Mucosa of descending colon (tissue), 3 donors: Measurements from ENCODE around the gene NUP160. TPM values are rescaled to one million over a fixed set of nuclear protein-coding genes. Genes with fewer than 3 reads are reported as not detected.
"Not testable (repeated sequence)": the region's sequence is repeated elsewhere in the genome, so short reads cannot be mapped to it uniquely, and the experiment has no call there.

Source experiments
- ATAC-seq: fragments of 200-7000 bp; cut with Tn5 transposase; one replicate; pipeline ENCODE4 v1.9.1; 2020; ENCODE audit warnings: mild to moderate bottlenecking, moderate library complexity
- DNase-seq, 3 donors: peaks; one replicate each; pipeline ENCODE4 v3.0.0-alpha.2; 2020
- H3K36me3 ChIP-seq: fragments of 200-600 bp; one replicate; pipeline ENCODE4 v1.8.0; 2021; ENCODE audit warnings: low read depth, mild to moderate bottlenecking
- H3K4me1 ChIP-seq: fragments of 200-600 bp; one replicate; pipeline ENCODE4 v1.8.0; 2021; ENCODE audit warnings: low read depth, mild to moderate bottlenecking
- H3K4me3 ChIP-seq: fragments of 200-600 bp; one replicate; pipeline ENCODE4 v1.8.0; 2021; ENCODE audit warnings: mild to moderate bottlenecking
- H3K9me3 ChIP-seq: fragments of 200-600 bp; one replicate; pipeline ENCODE4 v1.8.0; 2021; ENCODE audit warnings: mild to moderate bottlenecking
- CTCF ChIP-seq: fragments of 200-600 bp; IDR thresholded peaks from one replicate; pipeline ENCODE4 v1.8.0; 2022; ENCODE audit warnings: antibody characterized with exemption, mild to moderate bottlenecking
- intact Hi-C, 2 donors: fragments of 100-400 bp; cut with DNase I in 1 of 2; cut with micrococcal nuclease in 1 of 2; formaldehyde crosslinking; loops; one replicate each; pipeline versions ENCODE4 v1.11.0 to v1.11.1; 2022; cut with DNase I, micrococcal nuclease
- total RNA-seq, 3 donors: library from RNA; stranded (reverse); fragmentation: NEBNext Ultra II Directional in 2 of 3; extraction: Animal tissue kit (Norgen Biotek cat#: 25700) in 2 of 3; gene quantifications; one replicate each; pipeline versions ENCODE4 v1.2.1 to v1.2.4, GENCODE V29; 2021 to 2023
- donor health status: DM: no; HTN: no; CAD: no; lungs with moderate emphysema.
- donor health status: DM: no; HTN: no; CAD: no.
- donor health status: DM: no; HTN: yes; CAD: no.

NUP160 gene
- total RNA-seq, 3 donors from 2014 or later, result 24.3 to 28.4 (median 28.2) TPM

GRCh38 chr11:47766509-47767227, 81.5 kb downstream of the NUP160 start:
- peak; percentile 64 for ATAC-seq
- intact Hi-C loops, result loop anchor here in 1 of 2 donors (5.0 kb wide), 1 partner anchor 124 kb away; the partner anchor contains the start of gene MTCH2
- no peaks in the 10 kb centered on the region for H3K36me3 ChIP-seq
- no peak for TF ChIP-seq CTCF
- DNase-seq, result peak; percentile 80 to 88 (median 82)
- peak overlapping the region; percentile 83 for H3K4me3 ChIP-seq
- peaks cover 7% of the 10 kb centered on the region for H3K4me1 ChIP-seq
- H3K9me3 ChIP-seq, result no peaks in the 10 kb centered on the region

GRCh38 chr11:47765086-47765485, 83.1 kb downstream of the NUP160 start:
- ATAC-seq (no peak), DNase-seq (no peak)
- Histone ChIP-seq H3K4me3 (no peak overlapping the region), H3K4me1 (peaks cover 7% of the 10 kb centered on the region), H3K36me3 (peaks cover 10% of the 10 kb centered on the region), H3K9me3 (no peaks in the 10 kb centered on the region)
- intact Hi-C loops, result loop anchor here in 1 of 2 donors (5.0 kb wide), 1 partner anchor 123 kb away; the partner anchor contains the start of gene MTCH2
- TF ChIP-seq CTCF, result no peak

- ATAC-seq, H3K36me3 ChIP-seq, DNase-seq, H3K9me3 ChIP-seq, H3K4me1 ChIP-seq, H3K4me3 ChIP-seq, intact Hi-C loops: not testable (repeated sequence)
Measured at GRCh38 chr11:47759291-47759690, 88.9 kb downstream of the NUP160 start.

GRCh38 chr11:47756208-47756607, 91.9 kb downstream of the NUP160 start:
- H3K4me3 ChIP-seq, result no peak overlapping the region
- ATAC-seq (no peak), DNase-seq (no peak)
- no peaks in the 10 kb centered on the region for H3K4me1 ChIP-seq
- TF ChIP-seq CTCF, result no peak
- intact Hi-C loops, result no loop called here
- H3K9me3 ChIP-seq, result no peaks in the 10 kb centered on the region
- peaks cover 22% of the 10 kb centered on the region for H3K36me3 ChIP-seq

GRCh38 chr11:47750725-47751124, 97.4 kb downstream of the NUP160 start:
- no peaks in the 10 kb centered on the region for H3K9me3 ChIP-seq
- peaks cover 40% of the 10 kb centered on the region for H3K36me3 ChIP-seq
- no peak for DNase-seq
- no peaks in the 10 kb centered on the region for H3K4me1 ChIP-seq
- no peak for TF ChIP-seq CTCF
- intact Hi-C loops, result no loop called here
- H3K4me3 ChIP-seq, result no peak overlapping the region
- no peak for ATAC-seq

GRCh38 chr11:47742494-47742893, 105.7 kb downstream of the NUP160 start:
- H3K9me3 ChIP-seq, DNase-seq, intact Hi-C loops, H3K4me3 ChIP-seq, H3K4me1 ChIP-seq, ATAC-seq: not testable (repeated sequence)
- H3K36me3 ChIP-seq, result peaks cover 41% of the 10 kb centered on the region

- peaks cover 15% of the 10 kb centered on the region for H3K36me3 ChIP-seq
- H3K9me3 ChIP-seq, ATAC-seq, DNase-seq, intact Hi-C loops, H3K4me1 ChIP-seq, H3K4me3 ChIP-seq: not testable (repeated sequence)
Measured at GRCh38 chr11:47737817-47738216, 110.3 kb downstream of the NUP160 start.
